ENCODE data around the gene SPINK2. TPM values are rescaled to one million over a fixed set of nuclear protein-coding genes. Genes with fewer than 3 reads are reported as not detected.

The SPINK2 gene
- total RNA-seq, 1 donor from 2014 or later, result not detected

DNA sequence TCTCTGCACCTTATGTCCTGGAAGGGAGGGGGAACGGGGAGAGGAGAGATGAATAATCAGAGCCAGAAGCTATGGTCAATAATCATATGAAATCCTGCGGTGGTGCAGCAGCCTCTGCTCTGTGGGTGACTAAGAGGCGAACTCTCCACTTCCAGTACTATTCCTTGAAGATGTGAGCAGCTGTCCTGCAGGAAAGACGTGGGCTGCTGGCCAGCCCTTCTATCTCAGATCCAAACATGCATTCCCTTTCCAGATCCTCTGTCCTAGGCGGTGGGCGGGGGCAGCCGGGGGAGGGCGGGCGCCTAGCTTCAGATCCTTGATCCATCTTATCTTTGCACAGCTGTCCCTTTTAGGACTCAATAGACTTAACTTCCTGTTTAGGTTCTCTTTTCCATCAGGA, 34.5 kb downstream of the SPINK2 start:
- TF ChIP-seq, protein P1, sequence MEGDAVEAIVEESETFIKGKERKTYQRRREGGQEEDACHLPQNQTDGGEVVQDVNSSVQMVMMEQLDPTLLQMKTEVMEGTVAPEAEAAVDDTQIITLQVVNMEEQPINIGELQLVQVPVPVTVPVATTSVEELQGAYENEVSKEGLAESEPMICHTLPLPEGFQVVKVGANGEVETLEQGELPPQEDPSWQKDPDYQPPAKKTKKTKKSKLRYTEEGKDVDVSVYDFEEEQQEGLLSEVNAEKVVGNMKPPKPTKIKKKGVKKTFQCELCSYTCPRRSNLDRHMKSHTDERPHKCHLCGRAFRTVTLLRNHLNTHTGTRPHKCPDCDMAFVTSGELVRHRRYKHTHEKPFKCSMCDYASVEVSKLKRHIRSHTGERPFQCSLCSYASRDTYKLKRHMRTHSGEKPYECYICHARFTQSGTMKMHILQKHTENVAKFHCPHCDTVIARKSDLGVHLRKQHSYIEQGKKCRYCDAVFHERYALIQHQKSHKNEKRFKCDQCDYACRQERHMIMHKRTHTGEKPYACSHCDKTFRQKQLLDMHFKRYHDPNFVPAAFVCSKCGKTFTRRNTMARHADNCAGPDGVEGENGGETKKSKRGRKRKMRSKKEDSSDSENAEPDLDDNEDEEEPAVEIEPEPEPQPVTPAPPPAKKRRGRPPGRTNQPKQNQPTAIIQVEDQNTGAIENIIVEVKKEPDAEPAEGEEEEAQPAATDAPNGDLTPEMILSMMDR (IDR thresholded peaks at IDR 0.05; ENCODE audit: insufficient read depth, low read length, severe bottlenecking), result no peak
- DNase-seq (ENCODE audit: low read depth), result peak; percentile 58
- Histone ChIP-seq H3K4me3 (ENCODE audit: low read depth, low read length) (no peak overlapping the region), H3K27me3 (ENCODE audit: control insufficient read depth, insufficient read depth, low read length) (no peaks in the 10 kb centered on the region), H3K36me3 (ENCODE audit: control insufficient read depth, insufficient read depth, low read length) (no peaks in the 10 kb centered on the region)
- FAIRE-seq, result no peak

- H3K36me3 ChIP-seq (ENCODE audit: control insufficient read depth, insufficient read depth, low read length), result no peaks in the 10 kb centered on the region
- DNase-seq (ENCODE audit: low read depth) (no peak), FAIRE-seq (no peak)
- TF ChIP-seq, protein P1 (IDR thresholded peaks at IDR 0.05; ENCODE audit: insufficient read depth, low read length, severe bottlenecking), result no peak
- no peak overlapping the region for H3K4me3 ChIP-seq (ENCODE audit: low read depth, low read length)
- H3K27me3 ChIP-seq (ENCODE audit: control insufficient read depth, insufficient read depth, low read length), result no peaks in the 10 kb centered on the region
Measured at GRCh38 chr4:56783986-56784385, 37.5 kb downstream of the SPINK2 start.

DNA sequence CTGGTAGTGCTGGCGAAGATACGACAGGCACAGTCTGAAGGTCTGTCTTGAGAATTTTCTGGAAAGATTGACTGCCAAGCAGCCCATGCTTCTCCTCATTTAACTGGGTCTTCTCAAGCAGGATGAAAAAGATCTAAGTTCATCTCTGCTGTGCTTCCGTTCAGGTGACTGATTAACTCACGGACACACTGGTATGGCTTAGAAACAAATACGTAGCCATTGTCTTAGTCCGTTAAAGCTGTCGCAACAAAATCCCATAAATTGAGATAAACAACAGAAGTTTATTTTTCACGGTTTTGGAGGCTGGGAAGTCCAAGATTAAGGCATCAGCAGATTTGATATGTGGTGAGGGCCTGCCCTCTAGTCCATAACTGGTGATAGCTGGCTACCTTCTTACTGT, 39.5 kb downstream of the SPINK2 start:
- TF ChIP-seq, protein P1 (IDR thresholded peaks at IDR 0.05; ENCODE audit: insufficient read depth, low read length, severe bottlenecking), result no peak
- Histone ChIP-seq H3K4me3 (ENCODE audit: low read depth, low read length) (no peak overlapping the region), H3K36me3 (ENCODE audit: control insufficient read depth, insufficient read depth, low read length) (no peaks in the 10 kb centered on the region), H3K27me3 (ENCODE audit: control insufficient read depth, insufficient read depth, low read length) (no peaks in the 10 kb centered on the region)
- FAIRE-seq (no peak), DNase-seq (ENCODE audit: low read depth) (no peak)

- FAIRE-seq (no peak), DNase-seq (ENCODE audit: low read depth) (no peak)
- TF ChIP-seq, protein P1 (IDR thresholded peaks at IDR 0.05; ENCODE audit: insufficient read depth, low read length, severe bottlenecking), result no peak
- Histone ChIP-seq H3K27me3 (ENCODE audit: control insufficient read depth, insufficient read depth, low read length) (no peaks in the 10 kb centered on the region), H3K4me3 (ENCODE audit: low read depth, low read length) (no peak overlapping the region), H3K36me3 (ENCODE audit: control insufficient read depth, insufficient read depth, low read length) (no peaks in the 10 kb centered on the region)
Measured at GRCh38 chr4:56773346-56773745, 48.2 kb downstream of the SPINK2 start.

- no peaks in the 10 kb centered on the region for H3K36me3 ChIP-seq (ENCODE audit: control insufficient read depth, insufficient read depth, low read length)
- H3K4me3 ChIP-seq (ENCODE audit: low read depth, low read length), result no peak overlapping the region
- DNase-seq (ENCODE audit: low read depth) (peak; percentile 22), FAIRE-seq (peak; percentile 55)
- TF ChIP-seq, protein P1 (IDR thresholded peaks at IDR 0.05; ENCODE audit: insufficient read depth, low read length, severe bottlenecking), result no peak
- H3K27me3 ChIP-seq (ENCODE audit: control insufficient read depth, insufficient read depth, low read length), result no peaks in the 10 kb centered on the region
Measured at GRCh38 chr4:56772134-56772533, 49.4 kb downstream of the SPINK2 start.

GRCh38 chr4:56768763-56769162, 52.7 kb downstream of the SPINK2 start:
- Histone ChIP-seq H3K27me3 (ENCODE audit: control insufficient read depth, insufficient read depth, low read length) (no peaks in the 10 kb centered on the region), H3K4me3 (ENCODE audit: low read depth, low read length) (no peak overlapping the region), H3K36me3 (ENCODE audit: control insufficient read depth, insufficient read depth, low read length) (no peaks in the 10 kb centered on the region)
- FAIRE-seq (no peak), DNase-seq (ENCODE audit: low read depth) (peak; percentile 55)
- TF ChIP-seq, protein P1 (IDR thresholded peaks at IDR 0.05; ENCODE audit: insufficient read depth, low read length, severe bottlenecking), result no peak
